Activated naive CD4-positive, alpha-beta T cell treated with anti-CD3 and anti-CD28 coated beads, Interleukin-2, amount 10 ng/mL, durations not matched to agents 5 hours and 36 hours (primary cell): Measurements from ENCODE around the gene SIRT4. TPM values are rescaled to one million over a fixed set of nuclear protein-coding genes. Genes with fewer than 3 reads are reported as not detected.

Experiments
- total RNA-seq, 2 experiments: library from RNA; stranded (reverse); gene quantifications; one replicate each; pipeline ENCODE4 v1.2.3, GENCODE V29; 2021

SIRT4 gene
- total RNA-seq: 1 to 10 TPM; 1.5 to 1.6 TPM

GRCh38 chr12:120301962-120302815, at the start of gene SIRT4:
Gene SIRT4 (plus strand): TSS chr12:120302321. CDS start chr12:120303562, 1,241 bp downstream.

GRCh38 chr12:120265473-120266179, 36.5 kb upstream of the SIRT4 start, which contains the start of gene PXN:
Gene PXN (minus strand): TSS chr12:120265730. CDS start chr12:120265629, 101 bp downstream.

GRCh38 chr12:120292661-120293531, 9.2 kb upstream of the SIRT4 start, which contains the start of gene RNU4-1:
Gene RNU4-1 (minus strand): TSS chr12:120293237.

GRCh38 chr12:120327593-120327992, 25.5 kb downstream of the SIRT4 start, which contains the start of gene PLA2G1B:
Gene PLA2G1B (minus strand): TSS chr12:120327779. CDS start chr12:120327753, 26 bp downstream.

Other genes with a start within 250 kb of the SIRT4 start
- gene RAB35, start 185.6 kb upstream of the SIRT4 start, total RNA-seq: 10 to 100 TPM; 68.7 to 76.7 TPM
- 10 to 100 TPM; 73.6 to 90.8 TPM for gene GCN1, start 107.6 kb upstream of the SIRT4 start, total RNA-seq
- gene RPLP0, start 101.2 kb upstream of the SIRT4 start, total RNA-seq: 1,000 to 10,000 TPM; 2,504 to 2,739 TPM
- 100 to 1,000 TPM; 213 to 220 TPM for gene PXN, start 36.6 kb upstream of the SIRT4 start, total RNA-seq
- 1,000 to 10,000 TPM; 4,740 to 5,284 TPM for gene RNU4-2, start 10.4 kb upstream of the SIRT4 start, total RNA-seq
- 1,000 to 10,000 TPM; 1,844 to 2,200 TPM for gene RNU4-1, start 9.1 kb upstream of the SIRT4 start, total RNA-seq
- not detected for gene PLA2G1B, start 25.5 kb downstream of the SIRT4 start, total RNA-seq
- gene MSI1, start 66.8 kb downstream of the SIRT4 start, total RNA-seq: not detected
- gene COX6A1, start 135.8 kb downstream of the SIRT4 start, total RNA-seq: 100 to 1,000 TPM; 251 to 266 TPM
- gene TRIAP1, start 144.1 kb downstream of the SIRT4 start, total RNA-seq: 10 to 100 TPM; 24.4 to 27.2 TPM
- gene GATC, start 144.1 kb downstream of the SIRT4 start, total RNA-seq: 10 to 100 TPM; 27.0 to 31.4 TPM
- gene SRSF9, start 167.4 kb downstream of the SIRT4 start, total RNA-seq: 100 to 1,000 TPM; 152 to 155 TPM
- gene DYNLL1, start 193.8 kb downstream of the SIRT4 start, total RNA-seq: 100 to 1,000 TPM; 230 to 234 TPM
- gene COQ5, start 226.8 kb downstream of the SIRT4 start, total RNA-seq: 10 to 100 TPM; 27.6 to 27.8 TPM
- 100 to 1,000 TPM; 189 to 193 TPM for gene RNF10, start 232.0 kb downstream of the SIRT4 start, total RNA-seq